GM19324 (cell line): ENCODE data around the gene C11orf65.
"Not testable (repeated sequence)": the region's sequence is repeated elsewhere in the genome, so short reads cannot be mapped to it uniquely, and the experiment has no call there.

Source experiments
- ATAC-seq: cut with Tn5 transposase; IDR thresholded peaks from one replicate; pipeline ENCODE4 v1.9.1; 2021; ENCODE audit warnings: mild to moderate bottlenecking, moderate library complexity; ENCODE audit not compliant: unreplicated experiment, low FRiP score

The C11orf65 gene

DNA sequence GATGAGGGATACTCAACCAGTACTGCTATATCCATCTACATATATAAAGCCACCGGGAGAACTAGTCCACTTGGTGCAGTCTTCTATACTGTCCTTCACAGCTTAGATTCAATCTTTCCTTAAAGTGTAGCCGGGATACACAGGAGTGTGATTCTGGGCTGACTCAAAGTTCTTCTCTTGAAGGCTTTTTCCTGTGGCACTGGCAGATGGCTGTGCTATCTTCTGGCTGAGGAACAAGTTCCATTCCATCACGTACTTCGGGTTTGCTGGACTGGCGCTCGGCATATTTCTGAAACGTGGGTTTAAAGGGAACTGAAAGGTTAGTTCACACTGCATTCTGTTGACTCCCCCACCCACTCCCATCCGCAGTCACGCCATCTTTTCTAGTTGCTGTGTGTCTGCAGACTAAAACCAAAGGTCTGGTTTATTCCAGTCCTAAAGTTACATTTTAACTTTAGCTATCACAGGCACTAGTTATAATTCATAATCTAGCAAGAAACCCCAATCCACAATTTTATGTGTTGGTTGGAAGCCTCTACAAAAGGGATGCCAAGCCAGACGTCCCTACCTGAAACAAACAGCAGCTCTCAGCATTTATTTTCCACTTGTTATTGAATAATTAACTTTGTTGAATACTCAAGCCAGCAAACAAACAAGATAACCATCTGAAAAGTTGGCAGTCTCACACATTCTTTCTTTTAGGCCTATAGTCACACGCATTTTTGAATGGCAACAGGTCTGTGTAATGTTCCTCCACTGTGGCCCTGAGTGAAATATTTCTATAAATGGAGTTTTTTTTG, 7.5 kb upstream of the C11orf65 start:
- no peak for ATAC-seq

- ATAC-seq: no peak
Measured at GRCh38 chr11:108472681-108473080, 5.4 kb upstream of the C11orf65 start.

DNA sequence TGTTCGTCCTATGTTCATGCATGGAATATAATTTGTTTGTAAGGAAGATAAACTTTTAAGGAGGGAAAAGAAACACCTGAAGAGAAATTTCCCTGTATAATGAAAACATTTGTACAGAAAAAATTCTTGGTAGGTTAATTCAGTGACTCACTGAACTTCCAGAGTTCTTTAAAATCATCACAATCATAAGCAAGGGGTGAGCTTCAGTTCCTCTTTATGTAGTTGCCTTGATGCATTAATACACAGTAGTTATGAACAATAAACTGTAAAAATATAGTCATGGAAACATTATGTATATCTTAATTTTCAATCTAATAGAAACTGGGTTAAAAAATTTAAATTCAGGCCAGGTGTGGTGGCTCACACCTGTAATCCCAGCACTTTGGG, 1.1 kb upstream of the C11orf65 start:
- no peak for ATAC-seq

DNA sequence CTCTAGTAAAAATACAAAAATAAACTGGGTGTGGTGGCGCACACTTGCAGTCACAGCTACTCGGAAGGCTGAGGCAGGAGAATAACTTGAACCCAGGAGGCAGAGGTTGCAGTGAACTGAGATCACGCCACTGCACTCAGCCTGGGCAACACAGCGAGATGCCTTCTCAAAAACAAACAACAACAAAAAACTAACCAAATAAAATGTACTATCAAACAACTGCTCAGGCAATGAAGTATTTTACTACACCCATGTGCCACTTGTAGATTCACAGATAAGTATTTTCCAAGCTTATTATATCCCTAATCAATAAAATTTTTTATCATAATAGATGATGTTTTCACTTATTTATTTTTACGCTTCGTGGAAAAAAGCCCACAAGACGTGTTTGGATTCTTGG, 924 bp downstream of the C11orf65 start:
- ATAC-seq: no peak

DNA sequence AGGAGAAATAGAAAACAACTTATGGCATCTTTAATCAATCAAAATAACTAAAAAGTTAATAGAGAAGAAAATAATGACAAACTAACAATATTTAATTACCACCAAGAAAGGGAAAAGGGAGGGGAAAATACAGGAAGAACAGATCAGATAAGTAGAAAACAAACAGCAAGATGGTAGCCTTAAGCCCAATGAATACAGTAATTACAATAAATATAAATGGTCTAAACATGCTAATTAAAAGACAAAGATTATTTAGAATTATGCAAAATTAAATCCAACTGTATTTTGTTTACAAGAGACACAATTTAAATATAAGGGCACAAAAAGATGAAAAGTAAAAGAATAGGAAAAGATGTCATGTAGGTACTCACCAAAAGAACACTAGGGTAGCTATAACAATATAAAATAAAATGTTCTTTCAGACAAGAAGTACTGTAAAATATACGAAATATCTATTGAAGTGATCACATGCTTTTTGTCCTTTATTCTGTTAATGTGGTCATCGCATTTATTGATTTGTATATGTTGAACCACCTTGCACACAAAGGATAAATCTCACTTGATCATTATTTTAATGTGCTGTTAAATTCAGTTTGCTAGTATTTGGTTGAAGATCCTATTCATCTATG, 14.0 kb downstream of the C11orf65 start:
- no peak for ATAC-seq

- not testable (repeated sequence) for ATAC-seq
Measured at GRCh38 chr11:108441445-108441844, 25.9 kb downstream of the C11orf65 start.

GRCh38 chr11:108436594-108436993, 30.7 kb downstream of the C11orf65 start:
- no peak for ATAC-seq

DNA sequence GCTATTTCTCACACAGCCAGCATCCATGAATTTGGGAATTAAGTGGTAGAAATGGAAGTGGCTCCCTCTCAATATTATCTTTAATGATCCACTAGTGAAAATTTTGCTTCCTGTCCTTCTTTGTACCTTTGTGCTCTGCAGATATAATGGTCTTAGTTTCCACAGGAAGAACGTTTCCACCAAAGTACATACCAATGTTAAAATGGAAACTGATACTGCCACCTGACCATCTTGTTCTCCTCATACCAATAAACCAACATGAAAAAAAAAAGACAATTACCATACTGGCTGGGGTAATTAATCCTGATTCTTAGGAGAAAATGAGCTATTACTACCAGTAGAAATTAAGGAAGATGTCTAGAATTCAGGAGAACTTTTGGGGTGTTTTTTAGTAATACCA, 32.3 kb downstream of the C11orf65 start:
- ATAC-seq: no peak

- ATAC-seq: no peak
Measured at GRCh38 chr11:108432783-108433182, 34.5 kb downstream of the C11orf65 start.

GRCh38 chr11:108431997-108432396, 35.3 kb downstream of the C11orf65 start:
- ATAC-seq: no peak

DNA sequence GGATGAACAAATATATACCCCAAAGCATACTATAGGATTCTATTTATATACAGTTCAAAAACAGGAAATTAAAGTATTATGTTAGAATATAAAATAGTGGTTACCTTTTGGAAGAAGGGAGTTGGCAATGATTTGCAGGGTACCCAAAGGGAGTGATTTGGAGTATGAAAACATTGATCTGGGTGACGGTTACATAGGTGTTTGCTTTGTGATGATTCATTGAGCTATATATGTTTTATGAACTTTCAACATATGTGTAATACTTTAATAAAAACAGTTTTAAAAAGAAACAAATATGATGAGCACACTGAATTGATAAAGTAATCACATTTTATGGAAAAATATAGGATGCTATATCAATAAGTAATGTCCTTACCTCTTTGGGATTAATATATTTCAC, 36.0 kb downstream of the C11orf65 start:
- no peak for ATAC-seq

GRCh38 chr11:108417551-108417950, 49.8 kb downstream of the C11orf65 start:
- not testable (repeated sequence) for ATAC-seq

DNA sequence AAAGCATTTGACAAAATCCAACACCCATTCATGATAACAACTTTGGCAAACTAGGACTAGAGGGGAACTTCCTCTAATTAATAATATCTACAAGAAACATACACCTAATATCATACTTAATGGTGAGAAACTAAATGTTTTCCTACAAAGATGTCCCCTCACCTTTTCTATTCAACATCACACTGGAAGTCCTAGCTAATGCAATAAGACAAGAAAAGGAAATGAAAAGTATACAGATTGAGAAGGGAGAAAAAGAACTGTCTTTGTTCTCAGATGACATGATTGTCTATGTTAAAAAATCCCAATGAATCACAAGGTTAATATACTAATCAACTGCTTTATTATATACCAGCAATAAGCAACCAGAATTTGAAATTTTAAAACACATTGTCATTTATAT, 52.4 kb downstream of the C11orf65 start:
- no peak for ATAC-seq

- ATAC-seq: no peak
Measured at GRCh38 chr11:108405706-108406105, 61.6 kb downstream of the C11orf65 start.

DNA sequence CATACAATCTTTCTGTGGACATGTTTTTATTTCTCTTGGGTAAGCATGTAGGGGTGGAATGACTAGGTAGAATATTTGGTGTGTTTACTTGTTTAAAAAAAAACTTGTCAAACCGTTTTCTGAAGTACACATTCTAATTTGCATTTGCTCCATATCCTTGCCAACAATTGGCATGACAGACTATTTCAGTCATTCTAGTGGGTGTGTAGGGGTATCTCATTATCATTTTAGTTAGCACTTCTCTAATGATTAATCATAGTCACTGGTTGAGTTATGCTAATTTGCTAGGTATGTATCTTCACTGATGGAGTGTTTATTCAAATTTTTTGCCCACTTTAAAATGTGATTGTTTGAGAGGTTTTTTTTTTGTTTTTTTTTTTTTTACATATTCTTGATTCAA, 64.3 kb downstream of the C11orf65 start:
- ATAC-seq: no peak

- no peak for ATAC-seq
Measured at GRCh38 chr11:108402241-108402640, 65.1 kb downstream of the C11orf65 start.

GRCh38 chr11:108398439-108398838, 68.9 kb downstream of the C11orf65 start:
- ATAC-seq: no peak

GRCh38 chr11:108396672-108397071, 70.7 kb downstream of the C11orf65 start:
- not testable (repeated sequence) for ATAC-seq

DNA sequence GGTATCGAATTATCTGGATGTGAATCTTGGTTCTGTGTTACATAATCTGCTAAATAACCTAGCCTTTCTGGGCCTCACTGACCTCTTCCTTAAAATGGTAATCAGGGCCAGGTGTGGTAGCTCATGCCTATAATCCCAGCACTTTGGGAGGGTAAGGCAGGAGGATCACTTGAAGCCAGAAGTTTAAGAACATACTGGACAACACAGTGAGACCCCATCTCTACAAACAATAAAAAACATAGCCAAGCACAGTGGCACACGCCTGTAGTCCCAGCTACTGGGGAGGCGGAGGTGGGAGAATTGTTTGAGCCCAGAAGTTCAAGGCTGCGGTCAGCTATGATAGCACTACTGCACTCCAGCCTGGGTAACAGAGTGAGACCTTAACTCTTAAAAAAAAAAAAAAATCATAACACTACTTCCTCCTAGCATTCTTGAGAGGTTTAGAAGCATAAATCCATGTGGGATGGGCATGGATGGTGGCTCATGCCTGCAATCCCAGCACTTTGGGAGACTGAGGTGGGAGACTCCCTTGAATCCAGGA, 72.5 kb downstream of the C11orf65 start:
- no peak for ATAC-seq

GRCh38 chr11:108393046-108393445, 74.3 kb downstream of the C11orf65 start:
- ATAC-seq: no peak

DNA sequence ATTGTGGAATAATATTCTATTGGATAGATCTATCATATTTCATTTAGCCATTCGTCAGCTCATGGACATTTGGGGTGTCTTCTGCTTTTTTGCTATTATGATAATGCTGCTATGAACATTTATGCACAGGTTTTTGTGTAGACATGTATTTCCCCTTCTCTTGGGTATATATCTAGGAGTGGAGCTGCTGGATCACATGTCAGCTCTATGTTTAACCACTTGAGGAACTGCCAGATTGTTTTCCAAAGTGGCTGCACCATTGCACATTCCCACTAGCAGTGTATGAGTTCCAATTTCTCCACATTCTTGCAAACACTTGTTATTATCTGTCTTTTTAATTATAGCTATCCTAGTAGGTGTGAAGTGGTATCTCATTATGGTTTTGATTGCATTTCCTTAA, 75.0 kb downstream of the C11orf65 start:
- no peak for ATAC-seq

DNA sequence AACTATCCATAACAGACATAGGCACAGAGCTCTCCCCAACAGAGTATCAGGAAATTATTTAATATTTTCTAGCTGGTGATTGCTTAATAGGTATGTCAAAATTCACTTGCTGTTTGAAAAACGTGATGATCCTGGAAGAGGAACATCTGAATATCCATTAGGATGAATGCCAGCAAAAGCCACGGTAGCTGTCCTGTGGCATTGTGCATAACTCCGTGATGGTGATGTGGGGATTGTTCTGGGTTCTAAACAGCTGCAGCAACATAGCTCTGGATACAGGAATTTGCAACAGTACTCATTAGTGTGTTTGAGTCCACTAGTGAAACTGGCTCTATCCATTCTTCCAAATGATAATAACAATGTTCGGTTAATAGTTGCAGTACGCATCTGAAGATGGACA, 78.8 kb downstream of the C11orf65 start:
- ATAC-seq: no peak
